Right renal cortex interstitium (tissue), 3 donors: ENCODE measurements around the gene CASTOR2. TPM values are rescaled to one million over a fixed set of nuclear protein-coding genes. Genes with fewer than 3 reads are reported as not detected.
"Not testable (repeated sequence)": the region's sequence is repeated elsewhere in the genome, so short reads cannot be mapped to it uniquely, and the experiment has no call there.

ENCODE experiments used
- DNase-seq, 3 donors: peaks; one replicate each; pipeline ENCODE4 v3.0.0-alpha.2; 2013; ENCODE audit warnings: low read depth in 3 of 3, low spot score in 2 of 3
- polyA plus RNA-seq, 3 donors: library from polyadenylated mRNA; unstranded; fragments of 120-200 nt; gene quantifications; one replicate each; pipeline ENCODE4 v1.2.1, GENCODE V29; 2013; ENCODE audit not compliant: insufficient read length in 3 of 3

CASTOR2 gene
- polyA plus RNA-seq, 3 donors, result 4.2 to 7.6 (median 5.5) TPM

DNA sequence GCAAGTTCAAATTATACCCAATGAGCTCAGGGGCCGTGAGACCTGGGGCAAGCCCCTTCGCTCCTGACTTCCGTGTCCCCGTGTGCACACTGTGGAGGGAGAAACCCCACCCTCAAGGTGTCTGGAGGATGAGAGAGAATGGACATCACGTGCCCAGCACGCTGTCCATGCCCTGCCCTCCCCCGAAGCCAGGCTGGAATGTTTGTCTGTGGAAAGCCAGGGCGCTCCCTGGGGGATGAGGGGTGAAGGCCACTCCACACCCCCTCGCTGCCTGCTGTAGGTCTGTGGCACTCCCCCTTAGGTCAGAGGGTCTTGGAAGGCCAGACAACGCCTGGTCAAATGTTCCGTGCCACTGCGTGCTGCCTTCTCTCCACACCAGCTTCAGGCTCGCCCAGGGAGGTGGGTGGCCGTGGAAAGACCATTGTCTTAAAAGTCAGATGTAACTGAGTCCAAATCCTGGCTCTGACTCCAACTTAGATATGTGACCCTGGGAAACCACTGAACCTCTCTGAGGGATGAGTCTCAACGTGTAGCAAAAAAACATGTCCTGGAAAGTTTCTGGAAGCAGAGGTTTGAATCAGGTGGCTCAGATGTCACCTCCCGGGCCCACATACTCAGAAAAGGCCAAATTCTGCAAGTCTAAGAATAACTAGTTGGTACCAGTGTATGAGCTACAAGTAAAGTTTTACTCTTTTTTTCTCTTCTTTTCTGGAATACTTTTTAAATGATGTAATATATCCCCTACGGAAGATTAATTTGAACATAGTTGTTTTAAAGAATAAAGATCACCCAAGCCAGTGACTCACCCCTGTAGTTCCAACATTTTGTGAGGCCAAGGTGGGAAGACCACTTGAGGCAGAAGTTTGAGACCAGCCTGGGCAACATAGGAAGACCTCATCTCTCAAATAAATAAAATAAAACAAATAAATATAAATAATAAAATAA lies 84.2 kb downstream of the CASTOR2 start:
- DNase-seq, result no peak

DNA sequence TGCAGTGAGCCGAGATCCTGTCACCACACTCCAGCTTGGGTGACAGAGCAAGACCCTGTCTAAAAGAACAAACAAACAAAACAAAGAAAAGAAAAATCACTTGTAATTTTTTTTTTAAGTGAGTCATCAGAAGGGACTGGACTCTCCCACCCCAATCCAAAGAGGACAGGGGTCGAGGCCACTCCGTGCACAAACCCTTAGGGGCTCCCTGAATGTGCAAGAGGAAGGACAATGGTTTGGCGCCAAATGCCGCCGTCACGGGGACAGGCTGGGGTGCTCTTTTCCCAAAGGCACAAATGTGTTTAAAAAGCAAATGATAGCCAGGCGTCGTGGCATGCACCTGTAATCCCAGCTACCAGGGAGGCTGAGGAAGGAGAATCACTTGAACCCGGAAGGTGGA lies 85.3 kb downstream of the CASTOR2 start:
- DNase-seq, result no peak

DNA sequence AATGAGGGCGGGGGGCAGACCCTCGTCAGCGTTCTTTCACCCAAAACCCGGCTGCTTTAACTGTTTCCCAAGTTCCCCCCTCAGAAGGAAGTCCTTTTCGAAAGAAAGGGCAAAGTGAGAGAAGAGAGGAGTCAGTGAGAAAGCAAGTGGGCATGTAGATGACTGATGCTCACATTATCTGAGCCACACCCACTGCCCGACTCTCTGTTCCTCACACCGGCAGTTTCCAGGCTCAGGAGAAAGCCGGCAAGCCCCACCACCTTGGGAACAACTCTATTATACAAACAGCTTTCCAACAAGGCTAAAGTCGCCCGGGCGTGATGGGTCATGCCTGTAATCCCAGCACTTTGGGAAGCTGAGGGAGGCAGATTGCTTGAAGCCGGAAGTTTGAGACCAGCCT lies 86.0 kb downstream of the CASTOR2 start:
- no peak for DNase-seq

DNA sequence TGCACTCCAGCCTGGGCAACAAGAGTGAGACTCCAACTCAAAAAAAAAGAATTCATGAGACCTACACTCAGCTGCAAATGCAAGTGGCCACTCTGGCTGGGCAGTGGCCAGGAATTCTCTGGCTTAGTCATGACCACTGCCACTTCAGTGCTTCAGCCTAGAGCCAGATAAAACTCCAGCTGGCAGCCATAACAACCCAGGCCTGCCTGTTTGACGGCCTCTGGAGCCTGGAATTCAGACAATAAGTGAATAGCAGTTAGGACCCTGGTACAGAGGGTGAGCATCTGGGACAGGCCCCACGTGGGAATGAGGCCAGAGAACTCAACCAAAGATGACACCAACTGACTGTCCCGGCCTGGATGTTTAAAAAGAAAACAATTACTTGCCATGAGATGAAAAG lies 90.2 kb downstream of the CASTOR2 start:
- no peak for DNase-seq

DNA sequence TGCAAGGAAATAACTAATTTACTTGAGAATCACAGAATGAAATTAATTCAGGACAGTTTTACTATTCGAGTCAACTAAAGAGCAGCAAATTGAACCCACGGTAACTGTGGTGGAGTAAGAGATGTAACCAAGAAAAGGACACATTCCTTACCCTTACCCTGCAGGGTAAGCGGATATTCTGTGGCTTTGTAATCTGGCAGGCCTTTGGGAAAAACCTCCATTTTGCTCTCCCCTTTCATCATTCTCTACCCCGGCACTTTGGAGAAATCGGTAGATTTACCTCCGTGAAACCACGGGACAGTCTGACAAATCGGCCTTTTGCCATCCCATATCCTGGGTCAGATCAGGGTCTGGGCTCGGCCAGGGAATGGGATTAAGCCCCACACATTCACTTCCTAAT lies 90.7 kb downstream of the CASTOR2 start:
- no peak for DNase-seq

DNA sequence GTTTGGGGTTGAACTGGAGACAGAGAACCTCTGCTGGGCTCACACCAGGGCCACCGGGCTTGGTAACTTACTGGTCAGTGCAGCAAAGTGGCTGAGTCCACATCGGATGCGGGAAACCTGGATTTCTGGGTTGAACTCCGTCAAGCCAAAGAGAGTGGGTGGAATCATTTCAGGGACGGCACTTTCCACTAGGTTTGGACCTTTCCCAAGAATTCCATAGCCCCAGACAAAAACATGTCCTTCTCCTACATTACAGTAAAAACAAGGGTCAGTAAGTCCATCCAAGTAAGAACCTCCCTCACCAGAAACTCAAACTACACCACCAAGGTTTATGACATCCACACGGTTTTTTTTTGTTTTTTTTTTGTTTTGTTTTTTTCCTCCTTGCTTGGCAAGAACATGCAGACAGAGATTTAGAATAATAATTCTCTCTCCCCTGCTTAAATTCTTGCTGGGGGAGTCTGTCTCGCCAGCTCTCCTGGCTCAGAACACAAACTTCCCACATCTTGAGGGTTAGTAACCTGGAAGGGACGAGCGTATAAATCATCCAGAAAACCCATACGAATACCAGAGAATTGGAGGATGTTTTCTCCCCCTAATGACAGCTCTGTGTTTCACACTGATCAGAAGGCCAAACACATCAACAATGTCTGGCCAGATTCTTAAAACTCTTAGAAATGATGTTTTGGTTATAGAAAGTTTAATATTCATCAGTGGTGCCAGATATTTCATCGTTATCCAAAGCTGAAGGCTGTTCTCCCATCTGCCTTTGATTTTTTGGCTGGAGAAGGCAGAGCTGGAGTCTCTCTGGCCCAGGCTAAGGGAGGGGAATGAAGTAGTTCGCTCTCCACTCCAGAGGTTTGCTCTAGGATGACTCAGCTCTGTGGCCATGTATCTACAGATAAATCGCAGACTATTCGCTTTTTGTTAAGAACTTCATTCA lies 91.6 kb downstream of the CASTOR2 start:
- no peak for DNase-seq

DNA sequence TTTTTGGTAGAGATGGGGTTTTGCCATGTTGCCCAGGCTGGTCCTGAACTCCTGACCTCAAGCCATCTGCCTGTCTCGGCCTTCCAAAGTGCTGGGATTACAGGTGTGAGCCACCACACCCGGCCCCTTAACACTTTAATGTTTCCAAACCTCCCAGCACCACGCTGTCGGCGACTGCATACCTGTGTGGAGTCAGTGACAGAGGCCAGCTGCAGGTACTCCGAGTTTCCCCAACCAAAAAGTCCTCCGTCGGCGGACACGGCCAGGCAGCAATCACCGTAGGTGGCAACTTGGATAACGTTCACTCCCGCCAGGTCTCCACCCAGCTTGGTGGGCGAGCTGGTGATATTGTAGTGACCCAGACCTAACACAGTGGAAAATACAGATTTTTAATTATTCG lies 93.9 kb downstream of the CASTOR2 start:
- no peak for DNase-seq

DNA sequence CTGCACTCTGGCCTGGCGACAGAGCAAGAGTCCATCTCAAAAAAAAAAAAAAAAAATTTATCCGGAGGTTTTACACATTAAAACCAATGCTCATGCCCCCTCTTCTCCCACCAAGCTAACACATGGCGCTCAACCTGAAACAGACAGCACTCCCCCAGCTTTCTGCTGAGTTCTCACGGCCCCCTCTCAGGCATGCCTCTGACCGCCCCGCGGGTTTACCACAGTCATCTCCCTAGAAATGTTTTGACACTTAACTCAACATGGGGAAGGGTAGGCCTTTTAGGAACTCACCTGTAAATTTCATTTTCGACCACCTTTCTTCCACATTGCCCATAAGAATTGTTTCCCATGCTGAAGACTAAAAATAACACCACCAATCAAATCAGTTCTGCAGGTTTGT lies 99.8 kb downstream of the CASTOR2 start:
- DNase-seq, result no peak

DNA sequence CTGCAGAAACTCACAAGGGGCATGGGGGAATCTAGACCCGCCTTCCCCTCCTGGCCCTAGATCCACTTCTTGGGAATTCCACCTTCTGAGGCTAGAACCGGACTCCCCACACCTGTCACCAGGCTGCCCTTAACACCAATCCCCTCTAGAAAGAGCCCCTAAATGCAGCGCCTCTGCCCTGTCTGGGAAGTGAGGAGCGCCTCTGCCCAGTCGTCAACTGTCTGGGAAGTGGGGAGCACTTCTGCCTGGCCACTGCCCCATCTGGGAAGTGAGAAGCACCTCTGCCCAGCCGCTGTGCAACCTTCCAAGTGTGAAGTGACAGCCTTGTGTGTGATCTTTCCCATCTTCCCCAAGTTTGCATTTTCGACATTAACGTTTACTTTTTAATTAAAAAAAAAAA lies 100.3 kb downstream of the CASTOR2 start:
- no peak for DNase-seq

DNA sequence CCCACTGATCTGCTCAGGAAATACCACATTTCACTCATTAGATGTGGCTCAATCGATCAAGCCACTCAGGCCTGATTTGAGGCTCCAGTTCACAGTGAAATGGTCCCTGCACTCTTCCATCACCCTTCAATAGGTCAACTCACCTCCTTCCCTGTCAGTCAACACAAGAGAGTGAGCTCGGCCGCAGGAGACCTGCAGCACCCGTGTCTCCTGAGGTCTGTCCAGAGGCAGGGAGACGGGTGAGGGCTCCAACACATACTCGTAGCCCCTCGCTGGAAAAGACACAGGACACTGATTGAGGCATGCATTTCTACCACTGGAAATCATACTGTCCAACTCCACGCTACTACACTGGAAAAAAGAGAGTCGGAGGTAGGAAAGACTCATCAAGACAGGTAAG lies 102.0 kb downstream of the CASTOR2 start:
- no peak for DNase-seq

DNA sequence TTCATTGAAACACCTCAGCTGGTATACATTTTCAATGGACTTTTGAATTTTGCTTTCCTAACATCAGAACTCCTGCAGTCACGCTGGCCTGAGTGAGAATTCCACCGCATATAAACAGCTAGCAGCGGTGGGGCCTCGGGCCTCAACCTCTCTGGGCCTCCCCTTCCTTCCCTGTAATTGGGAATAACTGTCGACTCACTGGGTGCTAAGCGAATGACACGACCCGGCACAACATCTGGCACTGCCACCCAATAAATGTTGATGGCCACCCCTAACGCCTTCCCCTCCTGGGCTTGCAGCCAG lies 108.4 kb downstream of the CASTOR2 start:
- DNase-seq, result no peak

DNA sequence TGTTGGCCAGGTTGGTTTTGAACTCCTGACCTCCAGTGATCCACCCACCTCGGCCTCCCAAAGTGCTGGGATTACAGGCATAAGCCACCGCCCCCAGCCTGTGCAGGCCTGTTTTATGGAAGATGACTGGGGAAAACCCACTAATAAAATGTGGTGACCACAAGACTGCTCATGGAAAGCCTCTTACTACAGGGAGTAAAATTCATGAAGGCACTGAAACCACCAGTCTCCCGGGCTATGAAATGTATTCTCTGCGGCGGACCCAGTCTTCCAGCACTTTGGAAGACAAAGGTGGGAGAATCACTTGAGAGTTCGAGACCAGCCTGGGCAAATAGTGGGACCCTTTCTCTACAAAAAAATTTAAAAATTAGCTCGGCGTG lies 109.7 kb downstream of the CASTOR2 start:
- DNase-seq, result not testable (repeated sequence)

Other genes starting within 250 kb of the CASTOR2 start
- 1 to 10 TPM; 1.5 to 1.8 (median 1.7) TPM for gene NCF1, start 190.7 kb upstream of the CASTOR2 start, polyA plus RNA-seq
- gene GTF2IRD2, start 113.1 kb upstream of the CASTOR2 start, polyA plus RNA-seq, result 10 to 100 TPM; 19.4 to 22.0 (median 20.6) TPM
- 10 to 100 TPM; 43.1 to 50.3 (median 49.3) TPM for gene RCC1L, start 109.1 kb downstream of the CASTOR2 start, polyA plus RNA-seq
- gene GTF2IRD2B, start 127.9 kb downstream of the CASTOR2 start, polyA plus RNA-seq, result 10 to 100 TPM; 41.2 to 46.7 (median 42.6) TPM